Ovary (tissue), 3 donors: Measurements from ENCODE around the gene TMTC2.

Source experiments
- CTCF ChIP-seq, 3 donors: fragments of 450-650 bp in 2 of 3; fragments of 200-600 bp in 1 of 3; IDR thresholded peaks; one replicate each; pipeline versions ENCODE4 v1.5.1 to v1.8.0; 2016 to 2022; ENCODE audit warnings: antibody characterized with exemption in 3 of 3, mild to moderate bottlenecking in 1 of 3
- EP300 ChIP-seq: sonication (generic); formaldehyde crosslinking; IDR thresholded peaks from one replicate; pipeline ENCODE4 v1.6.1; 2017; ENCODE audit warnings: antibody characterized with exemption
- POLR2A ChIP-seq: fragments of 450-650 bp; IDR thresholded peaks from one replicate; pipeline ENCODE4 v1.6.1; 2017; ENCODE audit warnings: antibody characterized with exemption, mild to moderate bottlenecking, moderate library complexity
- donor health status: DM: no; HTN: no; CAD: no.

- no peak for TF ChIP-seq CTCF (IDR thresholded peaks at IDR 0.05)
- no peak for TF ChIP-seq POLR2A
- TF ChIP-seq EP300 = no peak
Observed at GRCh38 chr12:82896979-82897378, 210.3 kb downstream of the TMTC2 start.
